Muscle layer of colon (tissue), 2 donors: ENCODE results near the gene EOLA2.
"Not testable (repeated sequence)": the region's sequence is repeated elsewhere in the genome, so short reads cannot be mapped to it uniquely, and the experiment has no call there.

Experiments
- H3K27ac ChIP-seq: one replicate; pipeline ENCODE4 v1.7.0; 2013; ENCODE audit warnings: low read depth, mild to moderate bottlenecking, low read length, moderate library complexity
- H3K27me3 ChIP-seq, 2 donors: one replicate each; pipeline ENCODE4 v1.7.0; 2013; ENCODE audit warnings: low read length in 2 of 2, mild to moderate bottlenecking in 2 of 2; ENCODE audit not compliant: insufficient read depth in 2 of 2, control insufficient read depth in 1 of 2
- H3K36me3 ChIP-seq: one replicate; pipeline ENCODE4 v1.7.0; 2013; ENCODE audit warnings: mild to moderate bottlenecking, low read length; ENCODE audit not compliant: insufficient read depth
- H3K4me1 ChIP-seq: one replicate; pipeline ENCODE4 v1.7.0; 2013; ENCODE audit warnings: mild to moderate bottlenecking, low read length; ENCODE audit not compliant: insufficient read depth
- H3K4me3 ChIP-seq, 2 donors: one replicate each; pipeline ENCODE4 v1.7.0; 2013; ENCODE audit warnings: low read length in 2 of 2, low read depth in 1 of 2, mild to moderate bottlenecking in 1 of 2, moderate library complexity in 1 of 2
- H3K9ac ChIP-seq: one replicate; pipeline ENCODE4 v1.7.0; 2013; ENCODE audit warnings: low read length
- H3K9me3 ChIP-seq: one replicate; pipeline ENCODE4 v1.7.0; 2013; ENCODE audit warnings: mild to moderate bottlenecking, low read length
- donor health status: abdominal sarcoma.
- donor health status: Adenocarcinoma of cecum.

Gene EOLA2

DNA sequence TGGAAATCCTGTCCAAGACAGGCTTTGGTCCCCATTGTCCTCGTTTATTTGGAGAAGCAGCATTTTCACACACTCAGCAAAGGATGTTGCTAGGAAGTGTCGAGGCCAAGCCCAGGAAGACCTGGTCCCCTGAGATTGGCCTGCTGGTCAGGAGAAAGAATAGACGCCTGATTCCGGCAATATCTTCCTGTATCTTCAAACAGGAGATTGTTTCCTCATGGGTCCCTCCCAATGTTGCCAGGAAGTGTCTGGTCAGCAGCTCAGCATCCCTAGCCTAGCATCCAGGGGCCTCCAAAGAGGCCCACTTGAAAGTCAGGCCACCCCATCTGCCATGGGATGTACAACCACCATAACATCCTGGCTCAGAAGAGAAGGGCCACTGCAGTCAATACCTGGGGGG is 6.9 kb downstream of the EOLA2 start:
- H3K36me3 ChIP-seq, H3K9ac ChIP-seq, H3K4me1 ChIP-seq, H3K4me3 ChIP-seq, H3K27ac ChIP-seq, H3K27me3 ChIP-seq, H3K9me3 ChIP-seq: not testable (repeated sequence)

DNA sequence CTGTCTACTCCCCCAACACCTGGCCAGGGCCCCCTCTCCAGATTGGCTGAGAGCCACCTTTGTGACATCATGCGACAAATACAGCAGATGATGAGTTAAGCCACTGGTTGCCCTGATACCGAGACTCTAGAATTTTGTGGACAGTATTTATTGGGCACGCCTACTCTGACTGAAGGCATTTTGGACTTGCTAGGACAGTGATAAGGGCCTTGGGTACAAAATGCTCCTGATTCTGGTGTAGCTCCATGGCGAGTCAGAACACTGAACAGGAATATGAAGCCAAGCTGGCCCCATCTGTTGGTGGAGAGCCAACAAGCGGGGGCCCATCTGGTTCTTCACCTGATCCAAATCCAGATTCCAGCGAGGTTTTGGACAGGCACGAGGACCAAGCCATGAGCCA is 8.9 kb downstream of the EOLA2 start, which contains the start of gene HSFX4:
Gene HSFX4, plus strand, starts transcription at position 174 of the 400 bp plus-strand sequence. Its CDS starts 72 bp downstream, at position 246.
- H3K9ac ChIP-seq, H3K36me3 ChIP-seq, H3K4me1 ChIP-seq, H3K9me3 ChIP-seq, H3K27ac ChIP-seq, H3K27me3 ChIP-seq, H3K4me3 ChIP-seq: not testable (repeated sequence)

DNA sequence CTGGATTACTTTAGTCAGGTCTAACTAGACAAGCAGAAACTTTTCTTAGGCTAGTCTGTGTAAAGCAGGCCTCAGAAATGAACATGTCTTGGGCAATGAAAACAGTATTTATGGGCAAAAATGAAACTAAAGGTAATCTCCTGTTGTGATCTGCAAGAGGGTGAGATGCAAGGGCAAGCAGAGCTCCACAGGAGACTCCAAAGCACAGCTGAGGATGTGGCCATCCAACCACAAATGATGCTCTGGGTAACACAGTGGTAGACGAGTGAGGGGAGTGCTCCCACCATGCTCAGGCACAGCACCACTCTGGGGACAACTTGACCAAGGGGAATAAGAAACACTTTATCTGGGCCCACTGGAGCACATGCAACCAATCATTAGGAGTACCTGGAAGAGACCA is 9.7 kb downstream of the EOLA2 start:
- H3K27me3 ChIP-seq, H3K4me1 ChIP-seq, H3K27ac ChIP-seq, H3K9ac ChIP-seq, H3K4me3 ChIP-seq, H3K36me3 ChIP-seq, H3K9me3 ChIP-seq: not testable (repeated sequence)

- H3K4me3 ChIP-seq, H3K27me3 ChIP-seq, H3K9ac ChIP-seq, H3K36me3 ChIP-seq, H3K9me3 ChIP-seq, H3K27ac ChIP-seq, H3K4me1 ChIP-seq: not testable (repeated sequence)
Observed at GRCh38 chrX:149927964-149928258, 10.4 kb downstream of the EOLA2 start.

GRCh38 chrX:149927245-149927963 is 10.9 kb downstream of the EOLA2 start:
- H3K4me1 ChIP-seq, H3K4me3 ChIP-seq, H3K27me3 ChIP-seq, H3K27ac ChIP-seq, H3K36me3 ChIP-seq, H3K9me3 ChIP-seq, H3K9ac ChIP-seq: not testable (repeated sequence)

DNA sequence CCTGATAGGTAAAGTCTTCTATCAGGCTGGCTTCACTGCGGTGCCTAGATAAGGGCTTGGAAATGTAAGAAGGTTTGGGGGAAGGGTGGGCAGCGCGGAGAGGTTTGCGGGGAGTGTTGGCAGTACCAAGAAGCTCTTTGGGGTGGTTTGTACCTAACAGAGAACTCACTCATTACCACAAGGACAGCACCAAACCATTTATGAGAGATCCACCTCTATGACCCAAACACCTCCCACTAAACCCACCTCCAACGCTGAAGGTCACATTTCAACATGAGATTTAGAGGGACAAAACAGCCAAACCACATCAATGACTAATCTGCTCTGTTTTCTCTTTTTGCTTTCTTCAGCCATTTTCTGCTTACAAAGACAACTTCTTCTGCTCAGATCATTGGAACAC is 13.9 kb downstream of the EOLA2 start:
- H3K4me3 ChIP-seq, H3K4me1 ChIP-seq, H3K27me3 ChIP-seq, H3K36me3 ChIP-seq, H3K27ac ChIP-seq, H3K9ac ChIP-seq, H3K9me3 ChIP-seq: not testable (repeated sequence)

GRCh38 chrX:149923836-149924235 is 14.5 kb downstream of the EOLA2 start:
- not testable (repeated sequence) for H3K27ac ChIP-seq, H3K36me3 ChIP-seq

DNA sequence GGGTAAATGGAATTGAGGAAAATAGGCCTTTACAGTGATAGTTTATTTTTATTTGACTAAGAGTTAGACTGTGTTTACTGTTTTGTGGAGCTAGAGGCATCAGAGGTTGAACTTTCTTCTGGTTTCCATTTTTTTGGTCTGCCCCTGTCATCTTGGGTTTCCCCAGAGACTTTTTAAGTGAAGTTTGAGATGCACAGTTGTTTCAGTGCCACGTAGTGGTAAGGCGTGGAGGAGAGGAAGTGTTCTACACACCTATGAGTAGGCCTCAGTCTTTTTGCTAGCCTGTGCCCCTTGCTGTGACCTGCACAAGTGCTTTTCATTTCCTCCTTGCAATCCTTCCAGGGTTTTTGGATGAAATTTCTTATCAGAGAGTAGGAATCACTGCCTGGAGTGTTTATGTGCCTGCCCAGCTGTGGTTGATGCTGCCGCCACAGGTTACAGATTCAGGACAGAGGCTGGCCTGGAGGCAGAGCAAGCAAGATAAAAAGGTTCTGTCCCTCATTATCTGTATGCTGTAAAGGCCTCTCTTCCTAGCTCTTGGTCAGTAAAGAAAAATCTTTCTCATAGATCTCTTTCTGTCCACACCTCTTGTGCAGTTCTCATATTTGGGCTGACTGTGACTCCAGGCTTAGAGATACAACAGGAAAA is 21.4 kb downstream of the EOLA2 start:
- H3K36me3 ChIP-seq = no peaks in the 10 kb centered on the region

More at GRCh38 chrX:149923836-149924235, 14.5 kb downstream of the EOLA2 start:
- not testable (repeated sequence) for H3K9ac ChIP-seq, H3K27me3 ChIP-seq, H3K4me3 ChIP-seq, H3K9me3 ChIP-seq, H3K4me1 ChIP-seq

GRCh38 chrX:149910178-149910695 is 28.1 kb downstream of the EOLA2 start:
- Histone ChIP-seq H3K9me3 (no peaks in the 10 kb centered on the region), H3K36me3 (no peaks in the 10 kb centered on the region), H3K4me3 (no peak overlapping the region), H3K9ac (no peak overlapping the region), H3K4me1 (no peaks in the 10 kb centered on the region), H3K27me3 (no peaks in the 10 kb centered on the region), H3K27ac (no peak overlapping the region)

More for the DNA sequence above, 21.4 kb downstream of the EOLA2 start:
- H3K27ac ChIP-seq = no peak overlapping the region
- no peaks in the 10 kb centered on the region for H3K9me3 ChIP-seq
- no peak overlapping the region for H3K4me3 ChIP-seq
- H3K4me1 ChIP-seq = no peaks in the 10 kb centered on the region
- H3K9ac ChIP-seq = no peak overlapping the region
- no peaks in the 10 kb centered on the region for H3K27me3 ChIP-seq

GRCh38 chrX:149909324-149910177 is 28.7 kb downstream of the EOLA2 start:
- no peaks in the 10 kb centered on the region for H3K9me3 ChIP-seq
- H3K4me1 ChIP-seq = no peaks in the 10 kb centered on the region
- no peak overlapping the region for H3K27ac ChIP-seq
- H3K36me3 ChIP-seq = no peaks in the 10 kb centered on the region
- no peaks in the 10 kb centered on the region for H3K27me3 ChIP-seq
- H3K9ac ChIP-seq = no peak overlapping the region
- H3K4me3 ChIP-seq = no peak overlapping the region

GRCh38 chrX:149908727-149909126 is 29.6 kb downstream of the EOLA2 start:
- no peak overlapping the region for H3K27ac ChIP-seq
- no peaks in the 10 kb centered on the region for H3K4me1 ChIP-seq
- no peaks in the 10 kb centered on the region for H3K9me3 ChIP-seq
- H3K9ac ChIP-seq = no peak overlapping the region
- H3K27me3 ChIP-seq = no peaks in the 10 kb centered on the region
- no peaks in the 10 kb centered on the region for H3K36me3 ChIP-seq
- H3K4me3 ChIP-seq = no peak overlapping the region
